ENCODE data around the gene HDAC10.

HDAC10 gene

DNA sequence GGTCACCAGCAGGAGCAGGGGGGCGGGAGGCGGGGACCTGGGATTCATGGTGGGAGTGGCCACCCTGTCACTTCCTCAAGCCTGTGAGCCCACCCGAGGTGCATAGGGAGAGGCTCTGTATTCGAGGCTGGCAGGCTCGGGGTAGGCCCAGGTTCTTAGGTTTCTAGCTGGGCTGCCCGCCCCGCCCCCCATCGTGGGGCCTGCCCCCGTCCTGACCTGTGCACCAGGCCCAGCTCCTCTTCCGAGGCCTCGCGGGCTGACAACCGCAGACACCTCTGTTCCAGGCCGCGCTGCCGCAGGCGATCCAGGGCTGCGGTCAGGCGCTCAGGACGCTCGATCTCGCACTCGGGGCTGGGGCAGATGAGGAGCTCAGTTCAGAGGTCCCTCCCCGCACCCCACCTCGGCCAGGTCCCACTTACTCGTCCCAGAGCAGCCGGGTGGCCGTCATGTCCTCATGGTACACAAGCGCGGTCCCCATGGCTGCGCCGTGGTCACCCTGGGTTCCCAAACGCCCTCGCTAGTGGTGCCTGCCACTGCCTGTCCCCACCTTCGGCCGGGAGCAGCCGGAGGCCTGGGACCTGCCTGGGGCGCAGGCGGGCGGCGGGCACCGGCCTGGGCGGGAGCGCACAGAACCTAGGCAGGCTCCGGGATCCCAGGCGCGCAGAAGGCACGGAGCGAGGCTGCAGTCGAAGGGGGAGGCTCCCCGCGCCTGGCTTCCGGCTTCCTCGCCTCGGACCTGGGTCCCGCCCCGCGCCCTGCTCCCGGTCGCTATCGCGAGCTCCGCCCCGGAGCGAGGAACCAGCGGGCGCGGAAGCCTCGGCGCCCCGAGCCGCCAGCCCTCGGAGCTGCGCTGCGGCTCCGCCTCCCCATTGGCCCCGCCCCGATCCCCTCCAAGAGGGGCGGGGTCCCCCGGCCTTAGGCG lies at the start of gene HDAC10:
Gene HDAC10, minus strand, starts transcription at position 711 of the 922 bp plus-strand sequence. Its CDS starts 233 bp downstream, at position 478.
- peak; percentile 89 for DNase-seq

DNA sequence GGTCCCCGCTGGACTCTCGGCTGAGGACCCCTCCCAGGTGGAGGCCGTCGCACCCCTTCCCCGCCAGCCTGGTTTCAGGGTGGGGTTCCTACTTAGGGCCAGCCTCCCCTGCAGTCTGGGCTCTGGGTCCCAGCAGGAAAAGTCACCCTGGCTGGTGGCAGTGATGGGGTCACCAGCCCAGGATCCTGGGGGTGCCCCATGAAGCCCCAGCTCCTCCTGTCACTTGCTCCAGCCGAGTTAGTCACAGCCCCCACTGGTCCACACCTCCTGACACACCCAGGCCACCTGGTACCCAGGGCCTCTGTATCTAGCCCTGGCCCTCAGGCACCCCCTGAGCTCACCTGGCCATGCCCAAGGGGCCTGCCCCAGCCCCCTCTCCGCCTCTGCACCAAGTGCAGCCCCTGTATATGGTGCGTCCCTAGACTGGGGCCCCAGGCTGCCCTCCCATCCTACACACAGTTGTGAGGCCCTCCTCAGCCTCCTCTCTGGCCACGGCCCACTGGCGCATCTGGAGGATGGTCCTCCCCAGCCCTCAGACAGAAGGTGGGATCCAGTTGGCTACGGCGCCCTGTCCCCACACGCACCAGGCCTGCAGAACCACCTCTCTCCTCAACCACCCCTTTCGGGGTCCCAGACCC lies 49.7 kb upstream of the HDAC10 start:
- DNase-seq = no peak

- no peak for DNase-seq
Observed at GRCh38 chr22:50299785-50300619, 48.9 kb upstream of the HDAC10 start.

DNA sequence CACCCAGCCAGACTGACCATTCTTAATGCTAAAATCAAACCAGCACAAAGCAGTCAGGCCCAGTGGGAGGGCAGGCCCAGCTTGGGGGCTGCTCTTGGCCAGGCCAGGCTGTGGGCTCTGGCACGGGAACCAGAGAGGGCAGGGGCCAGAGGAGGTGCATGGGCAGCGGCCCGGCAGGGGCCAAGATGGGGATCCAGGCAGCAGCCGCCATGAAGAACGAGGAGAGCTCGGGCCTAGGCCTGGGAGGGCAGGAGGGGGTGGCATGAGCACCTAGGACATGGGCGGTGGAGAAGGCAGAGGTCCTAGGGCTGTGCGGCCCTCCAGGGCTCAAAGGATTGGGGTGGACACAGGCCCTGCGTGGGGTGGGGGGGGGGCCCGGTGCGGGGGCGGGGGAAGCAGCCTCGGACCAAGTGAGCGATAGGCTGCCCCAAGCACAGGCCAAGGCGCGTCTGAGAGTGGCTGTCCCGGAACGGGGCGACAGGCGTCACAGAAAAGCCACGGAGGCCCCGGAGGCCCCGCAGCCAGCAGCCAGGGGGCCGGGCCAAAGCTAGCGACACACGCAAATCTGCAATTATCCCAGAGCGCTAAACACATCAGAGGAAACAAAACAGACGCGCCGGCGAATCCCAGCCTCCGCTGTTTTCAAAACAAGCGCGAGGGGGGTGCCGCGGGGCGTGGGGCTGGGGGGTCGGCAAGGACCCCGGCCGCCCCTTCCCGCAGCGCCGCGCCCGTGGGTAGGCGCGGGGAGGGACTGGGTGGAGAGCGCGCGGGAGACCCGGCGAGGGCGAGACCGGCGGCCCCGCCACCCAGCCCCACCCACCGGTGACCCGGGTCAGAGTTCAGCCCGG lies 48.1 kb upstream of the HDAC10 start:
- DNase-seq = no peak

DNA sequence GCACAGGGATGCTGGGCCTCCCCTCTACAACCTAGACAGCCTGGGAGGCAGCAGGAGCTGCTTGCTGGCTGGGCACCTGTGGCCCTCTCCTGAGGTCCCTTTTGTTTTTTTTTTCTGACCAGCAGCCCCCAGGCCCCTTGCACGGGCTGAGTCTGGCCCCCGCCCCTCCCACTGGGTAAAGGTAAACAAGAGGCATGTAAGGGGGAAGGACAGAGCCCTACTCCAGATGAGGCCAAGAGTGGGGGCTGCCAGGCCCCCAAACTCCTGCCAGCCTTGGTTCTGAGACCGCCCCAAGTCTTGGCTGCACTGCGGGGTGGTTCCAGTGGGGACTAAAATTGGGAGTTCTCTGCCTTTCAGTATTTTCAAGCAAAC lies 47.2 kb upstream of the HDAC10 start:
- no peak for DNase-seq

GRCh38 chr22:50297510-50298265 lies 46.6 kb upstream of the HDAC10 start:
- no peak for DNase-seq

DNA sequence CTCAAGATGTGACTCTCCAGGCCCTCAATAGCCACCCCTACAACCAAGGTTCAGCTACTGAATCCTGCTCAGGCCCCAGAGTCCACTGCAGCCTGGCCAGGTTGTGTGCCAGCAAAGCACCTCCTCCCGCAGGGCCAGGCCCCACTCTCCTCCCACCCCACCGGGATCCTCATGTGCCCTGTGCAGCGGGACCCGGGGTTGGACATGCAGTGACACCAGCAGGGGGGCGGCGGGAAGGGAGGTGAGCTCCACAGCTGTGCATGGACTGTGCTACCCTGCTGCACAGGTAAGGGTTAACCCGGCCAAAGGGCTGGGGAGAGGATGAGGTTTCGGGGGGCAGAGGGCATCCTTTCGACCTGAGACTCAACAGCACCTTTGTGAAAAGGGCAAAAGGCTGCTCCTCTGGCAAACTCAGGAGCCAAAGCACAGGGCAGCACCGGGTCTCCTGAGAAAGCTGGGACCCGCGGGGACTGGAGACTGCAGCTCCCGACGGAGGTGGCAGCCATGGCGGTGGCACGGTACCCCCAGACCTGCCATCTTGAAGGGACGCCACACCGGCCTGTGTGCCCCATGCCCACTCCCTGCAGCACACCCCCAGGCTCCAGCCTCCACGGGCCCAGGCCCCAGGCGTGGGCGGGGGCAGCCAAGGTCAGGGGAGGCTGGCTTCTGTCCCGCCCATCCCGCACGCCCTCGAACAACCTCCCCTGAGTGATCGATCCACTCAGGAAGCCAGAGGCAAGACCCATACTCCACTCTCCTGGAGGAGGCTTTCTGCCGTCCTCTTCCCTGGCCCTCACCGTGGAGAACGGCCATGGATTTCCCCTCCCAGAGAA lies 45.8 kb upstream of the HDAC10 start:
- no peak for DNase-seq

DNA sequence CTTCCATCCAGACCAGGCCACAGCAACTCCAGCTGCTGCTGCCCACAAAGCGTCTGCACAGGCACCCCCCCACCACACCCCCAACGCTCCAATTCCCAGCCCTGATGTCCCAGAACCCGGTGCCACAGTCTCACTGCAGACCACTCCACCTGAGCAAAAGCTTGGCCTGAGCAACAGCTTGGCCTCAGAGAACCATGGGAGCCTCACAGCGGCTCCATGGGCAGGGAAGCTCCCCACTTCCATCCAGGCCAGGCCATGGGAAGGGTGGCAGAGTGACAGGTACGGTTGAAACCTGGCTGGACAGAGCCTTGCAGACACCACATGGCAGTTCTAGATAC lies 43.2 kb upstream of the HDAC10 start:
- no peak for DNase-seq

DNA sequence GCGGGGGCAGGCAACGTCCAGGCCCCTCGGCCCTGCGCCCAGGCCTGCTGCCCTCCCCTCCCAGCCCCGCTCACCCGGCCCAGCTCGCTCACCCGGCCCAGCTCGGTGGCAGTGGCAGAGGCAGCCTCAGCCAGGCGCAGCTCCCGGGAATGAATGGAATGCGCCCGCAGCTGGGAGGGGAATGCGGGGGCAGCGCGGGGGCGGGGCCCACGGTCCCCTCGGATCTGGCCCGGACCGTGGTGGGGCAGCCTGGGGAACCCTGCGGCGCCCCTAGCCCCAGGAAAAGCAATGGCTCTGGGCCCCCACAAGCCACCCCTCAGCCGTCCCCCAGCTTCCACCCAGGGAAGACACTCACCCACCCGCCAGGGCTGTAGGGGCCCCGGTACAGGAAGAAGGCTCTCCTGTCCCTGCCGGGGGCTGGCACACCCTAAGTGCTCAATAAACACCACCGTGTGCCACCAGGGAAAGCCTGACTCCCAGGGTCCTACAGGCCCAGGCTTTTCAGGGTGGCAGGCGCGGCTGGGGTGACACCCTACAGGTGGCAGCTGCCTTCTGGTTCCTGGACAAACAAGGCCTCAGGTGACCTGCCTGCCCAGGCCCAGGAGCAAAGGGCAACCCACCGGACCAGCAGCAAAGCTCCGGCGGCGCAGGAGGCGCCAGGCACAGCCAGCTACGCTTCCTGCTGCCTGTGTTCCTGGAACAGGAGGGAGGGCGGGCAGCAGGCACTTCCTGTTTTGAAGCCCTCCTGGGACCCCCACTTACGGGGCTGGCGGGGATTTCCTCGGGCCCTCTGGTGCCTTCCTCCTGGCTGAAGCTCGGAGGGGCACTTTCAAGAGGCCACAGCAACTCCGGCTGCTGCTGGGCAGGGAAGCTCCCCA lies 42.6 kb upstream of the HDAC10 start:
- no peak for DNase-seq

DNA sequence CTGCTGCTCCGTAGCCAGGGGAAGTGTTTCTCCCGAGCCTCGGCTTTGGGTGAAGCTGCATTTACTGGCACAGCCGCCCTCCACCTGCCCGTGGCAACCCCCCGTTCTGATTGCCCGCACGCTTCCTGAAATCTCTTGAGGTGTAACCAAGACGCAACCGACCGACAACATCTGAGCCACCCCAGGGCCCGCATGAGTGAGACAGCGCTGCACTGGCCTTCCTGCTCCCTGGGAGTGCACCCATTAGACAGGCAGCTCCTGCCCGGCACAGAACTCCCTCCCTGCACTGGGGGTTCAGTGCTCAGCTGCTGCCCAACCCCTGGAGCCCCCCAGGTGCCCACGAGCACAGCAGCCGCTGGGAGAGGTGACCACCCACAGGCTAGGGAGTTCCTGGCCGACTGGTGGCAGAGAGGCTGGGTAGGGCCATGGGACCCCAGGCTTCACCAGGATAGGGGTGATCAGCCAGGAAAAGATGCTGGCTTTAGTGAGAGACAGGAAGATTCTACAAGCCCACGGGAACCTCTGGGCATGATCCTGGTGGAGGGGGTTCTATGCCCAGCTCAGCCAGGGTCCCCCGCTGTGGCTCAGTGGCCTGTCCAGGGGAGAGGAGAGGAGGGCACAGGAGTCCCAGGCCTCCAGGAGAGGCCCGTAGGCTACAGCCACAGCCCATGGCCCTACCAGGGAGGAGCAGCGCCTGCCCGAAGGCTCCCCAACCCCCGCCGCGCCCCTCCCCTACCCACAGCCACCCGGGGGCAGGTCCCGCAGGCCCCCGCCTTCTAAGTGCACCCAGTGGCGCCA lies 41.8 kb upstream of the HDAC10 start:
- no peak for DNase-seq

- DNase-seq = no peak
Observed at GRCh38 chr22:50289942-50290630, 39.0 kb upstream of the HDAC10 start.

DNA sequence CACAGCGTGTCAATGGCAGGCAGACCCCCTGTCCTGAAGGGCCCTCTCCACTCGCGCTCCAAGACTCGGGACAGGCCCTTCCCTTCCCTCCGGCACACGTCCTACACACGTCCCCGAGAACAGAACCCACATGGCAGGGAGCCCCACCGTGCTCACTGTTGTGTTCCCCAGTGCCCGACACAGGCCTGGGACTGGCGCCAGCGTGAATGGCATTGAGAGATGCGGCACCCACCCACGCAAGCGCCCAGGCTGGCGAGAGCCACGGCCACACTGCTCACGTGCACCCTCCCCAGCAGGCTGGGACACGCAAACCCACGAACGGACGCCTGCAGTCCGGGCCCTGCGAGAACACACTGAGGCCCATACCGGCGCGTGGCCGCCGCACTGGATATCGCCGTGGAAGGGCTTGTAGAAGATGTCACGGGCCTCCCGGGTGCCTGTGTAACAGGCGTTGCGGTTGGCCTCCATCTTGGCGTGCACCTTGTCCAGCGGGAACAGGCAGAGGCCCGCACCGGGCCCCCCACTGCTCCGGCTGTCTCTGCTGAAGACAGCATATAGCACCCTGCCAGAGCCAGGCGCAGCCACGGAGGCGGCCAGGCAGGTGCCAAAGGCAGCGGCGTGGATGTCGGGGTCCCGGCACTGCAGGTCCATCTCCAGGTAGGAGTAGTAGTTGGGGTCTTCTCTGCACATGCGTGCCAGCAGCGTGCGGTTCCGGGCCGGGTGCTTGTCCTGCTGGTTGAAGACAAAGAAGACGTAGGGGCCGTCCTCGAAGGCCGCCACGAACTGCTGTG lies 38.3 kb upstream of the HDAC10 start:
- DNase-seq = no peak

DNA sequence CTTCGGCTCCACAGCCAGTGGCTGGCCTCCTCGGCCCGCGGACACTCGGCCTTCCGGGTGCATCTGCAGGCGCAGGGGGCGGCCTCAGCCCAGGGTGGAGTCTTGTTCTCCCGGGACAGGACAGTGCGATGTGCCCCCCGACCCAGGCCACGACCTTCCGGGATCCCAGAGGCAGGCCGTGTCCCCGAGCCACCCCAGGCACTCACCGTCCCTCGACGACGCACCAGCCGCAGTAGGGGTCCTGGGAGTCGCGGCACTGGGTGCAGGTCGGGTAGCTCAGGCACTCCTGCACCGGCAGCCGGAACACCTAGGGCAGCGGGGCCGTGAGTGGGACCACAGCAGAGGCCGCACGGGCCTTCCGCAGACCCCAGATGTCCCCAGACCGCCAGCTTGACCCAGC lies 36.7 kb upstream of the HDAC10 start:
- DNase-seq = no peak

- DNase-seq = no peak
Observed at GRCh38 chr22:50286701-50287318, 35.7 kb upstream of the HDAC10 start.

- DNase-seq = no peak
Observed at GRCh38 chr22:50286275-50286674, 35.2 kb upstream of the HDAC10 start.

GRCh38 chr22:50285568-50286229 lies 34.6 kb upstream of the HDAC10 start:
- DNase-seq = no peak

Data from stimulated activated CD8-positive, alpha-beta memory T cell treated with anti-CD3 and anti-CD28 coated beads, Interleukin-4, amount 100 ng/mL, for 48 hours (primary cell).